Stimulated activated CD4-positive, alpha-beta T cell treated with anti-CD3 and anti-CD28 coated beads, Interleukin-2, amount 100 ng/mL, for 24 hours (primary cell): ENCODE results near the gene GIMAP2.
"Not testable (repeated sequence)": the region's sequence is repeated elsewhere in the genome, so short reads cannot be mapped to it uniquely, and the experiment has no call there.

Experiments
- DNase-seq, 2 donors: peaks; one replicate each; pipeline ENCODE4 v3.0.0-alpha.2; 2020

GIMAP2 gene

DNA sequence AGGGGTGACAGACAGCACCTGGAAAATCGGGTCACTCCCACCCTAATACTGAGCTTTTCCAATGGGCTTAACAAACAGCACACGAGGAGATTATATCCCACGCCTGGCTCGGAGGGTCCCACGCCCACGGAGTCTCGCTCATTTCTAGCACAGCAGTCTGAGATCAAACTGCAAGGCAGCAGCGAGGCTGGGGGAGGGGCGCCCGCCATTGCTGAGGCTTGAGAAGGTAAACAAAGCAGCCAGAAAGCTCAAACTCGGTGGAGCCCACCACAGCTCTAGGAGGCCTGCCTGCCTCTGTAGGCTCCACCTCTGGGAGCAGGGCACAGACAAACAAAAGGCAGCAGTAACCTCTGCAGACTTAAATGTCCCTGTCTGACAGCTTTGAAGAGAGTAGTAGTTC is 6.9 kb upstream of the GIMAP2 start:
- peak; percentile 46 to 64 for DNase-seq

DNA sequence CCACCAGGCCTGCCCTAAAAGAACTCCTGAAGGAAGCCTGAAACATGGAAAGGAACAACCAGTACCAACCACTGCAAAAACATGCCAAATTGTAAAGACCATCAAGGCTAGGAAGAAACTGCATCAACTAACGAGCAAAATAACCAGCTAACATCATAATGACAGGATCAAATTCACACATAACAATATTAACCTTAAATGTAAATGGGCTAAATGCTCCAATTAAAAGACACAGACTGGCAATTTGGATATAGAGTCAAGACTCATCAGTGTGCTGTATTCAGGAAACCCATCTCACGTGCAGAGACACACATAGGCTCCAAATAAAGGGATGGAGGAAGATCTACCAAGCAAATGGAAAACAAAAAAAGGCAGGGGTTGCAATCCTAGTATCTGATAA is 5.1 kb upstream of the GIMAP2 start:
- DNase-seq = not testable (repeated sequence)

DNA sequence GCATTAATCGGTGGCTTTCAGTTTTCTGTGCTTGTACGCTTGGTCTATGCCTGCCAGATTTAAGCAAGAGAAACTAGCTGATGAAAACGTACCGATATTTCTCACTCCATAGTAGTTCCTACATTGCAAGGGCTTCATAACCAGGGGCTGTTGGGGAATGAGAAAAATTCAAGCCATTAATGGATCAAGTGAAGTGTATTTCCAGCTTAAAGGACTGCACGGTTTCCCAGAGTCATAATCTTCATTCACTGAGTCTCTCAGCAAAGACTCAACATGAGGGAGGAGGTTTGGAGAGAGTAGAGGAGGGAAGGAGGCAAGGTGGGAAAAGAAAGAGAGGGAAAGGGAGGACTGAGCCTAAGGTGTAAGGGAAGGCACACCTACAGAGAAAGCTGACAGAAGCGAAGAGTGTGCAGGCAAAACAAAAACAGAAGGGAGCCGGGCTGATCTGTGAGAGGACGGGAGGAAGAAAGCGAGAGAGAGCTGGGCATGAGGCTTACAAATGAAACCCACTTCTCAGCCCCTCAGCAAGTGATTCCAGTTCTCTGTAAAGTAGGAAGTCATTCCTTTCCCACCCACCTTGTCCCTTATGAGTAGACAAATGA is 625 bp downstream of the GIMAP2 start:
- peak in 1 of 2 donors; percentile 31 for DNase-seq

DNA sequence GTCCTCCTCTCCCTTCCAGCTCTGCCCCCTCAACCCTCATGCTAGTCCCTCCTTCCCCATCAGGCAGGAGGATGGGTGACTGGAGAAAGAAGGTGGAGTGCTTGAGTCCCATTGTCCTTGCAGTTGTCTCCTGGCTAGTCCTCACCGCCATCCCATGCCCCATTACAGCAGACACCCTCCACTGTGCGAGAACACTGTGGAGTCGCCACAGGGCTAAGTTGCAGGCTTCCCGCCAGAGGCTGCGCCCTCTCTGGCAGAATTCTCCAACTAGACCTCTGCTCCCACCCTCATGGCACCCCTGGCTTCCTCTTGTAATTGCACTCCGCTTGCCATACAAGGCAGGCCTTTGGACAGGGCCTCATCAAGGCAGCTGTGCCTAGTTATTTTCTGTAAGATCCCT is 3.1 kb downstream of the GIMAP2 start:
- no peak for DNase-seq

DNA sequence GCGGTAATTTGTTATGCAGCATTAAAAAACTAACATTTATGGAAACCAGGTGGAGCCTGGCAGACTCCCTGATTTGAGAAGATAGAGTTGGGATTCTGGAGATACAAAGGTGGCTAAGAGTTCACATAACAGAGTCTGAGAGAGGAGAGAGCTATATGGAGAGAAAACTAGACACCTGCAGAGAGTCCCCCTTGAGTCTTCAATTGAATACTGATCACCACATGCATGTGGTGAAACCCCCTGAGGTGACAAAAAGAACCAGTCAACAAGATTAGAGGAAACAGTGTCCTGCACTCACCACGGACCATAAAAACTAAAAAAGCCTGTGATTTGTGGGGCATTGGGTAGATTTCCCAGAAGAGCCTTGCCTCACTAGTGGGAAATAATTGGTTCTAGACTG is 10.1 kb downstream of the GIMAP2 start:
- no peak for DNase-seq

DNA sequence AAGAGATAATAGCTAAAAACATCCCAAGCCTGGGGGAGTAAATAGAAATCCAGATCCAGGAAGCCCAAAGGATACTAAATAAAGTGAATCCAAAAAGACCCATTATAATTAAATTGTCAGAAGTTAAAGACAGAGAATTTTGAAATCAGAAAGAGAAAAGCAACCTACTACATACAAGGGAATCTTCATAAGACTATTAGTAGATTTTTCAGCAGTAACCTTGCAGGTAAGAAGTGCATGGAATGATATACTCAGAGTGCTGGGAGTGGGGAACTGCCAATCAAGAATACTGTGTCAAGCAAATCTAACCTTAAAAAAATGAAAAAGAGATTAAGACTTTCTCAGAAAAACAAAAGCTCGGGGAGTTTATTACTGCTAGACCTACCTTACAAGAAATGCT is 17.7 kb downstream of the GIMAP2 start:
- DNase-seq = no peak

DNA sequence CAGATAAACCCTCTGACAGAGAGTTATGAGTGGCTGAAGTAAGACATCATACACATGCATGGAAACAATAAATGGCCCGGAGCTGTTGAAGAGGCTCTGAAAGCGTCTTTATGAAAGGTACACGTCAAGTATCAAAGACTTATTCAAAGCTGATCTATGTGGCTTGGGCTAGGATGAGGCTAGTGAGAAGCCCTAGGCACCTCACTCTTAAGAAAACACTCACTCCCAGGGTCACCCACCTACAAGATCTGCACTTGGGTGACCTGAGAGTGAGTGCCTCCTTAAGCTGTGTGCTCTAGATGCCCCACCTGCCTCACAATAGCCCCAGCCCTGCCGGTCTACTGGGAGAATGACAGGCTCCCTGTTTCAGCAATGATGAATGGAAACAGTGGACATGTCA is 29.8 kb downstream of the GIMAP2 start:
- DNase-seq = peak in 1 of 2 donors; percentile 42

GRCh38 chr7:150715738-150716137 is 30.2 kb downstream of the GIMAP2 start:
- DNase-seq = no peak

- peak; percentile 56 to 60 for DNase-seq
Observed at GRCh38 chr7:150716368-150716767, 30.9 kb downstream of the GIMAP2 start, which contains the start of gene GIMAP1. GIMAP1 (plus strand) TSS chr7:150716613; CDS start chr7:150719048, 2,435 bp downstream.

- no peak for DNase-seq
Observed at GRCh38 chr7:150716939-150717338, 31.4 kb downstream of the GIMAP2 start.

GRCh38 chr7:150717814-150718420 is 32.4 kb downstream of the GIMAP2 start:
- DNase-seq = no peak

- no peak for DNase-seq
Observed at GRCh38 chr7:150719436-150719835, 33.9 kb downstream of the GIMAP2 start.

GRCh38 chr7:150719960-150720891 is 34.7 kb downstream of the GIMAP2 start:
- DNase-seq = no peak

DNA sequence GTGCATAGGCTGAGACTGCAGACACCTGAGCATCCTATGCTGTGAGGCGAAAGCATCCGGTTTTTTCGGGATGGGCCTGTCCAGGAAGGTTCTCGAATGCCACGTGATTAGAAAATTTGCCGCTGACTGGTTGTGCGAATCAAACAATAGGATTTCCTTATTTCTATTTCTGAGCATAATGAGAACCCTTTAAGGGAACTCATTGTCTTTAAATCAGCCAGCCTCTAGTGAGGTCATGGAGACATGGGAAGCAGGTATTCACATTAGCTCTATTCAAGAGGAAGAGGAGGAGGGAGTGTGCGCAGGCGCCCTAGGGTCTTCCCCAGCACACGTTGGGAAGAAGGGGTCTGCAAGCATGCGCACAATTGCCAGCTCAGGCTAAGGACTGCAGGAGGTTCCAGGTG is 36.5 kb downstream of the GIMAP2 start:
- DNase-seq = no peak

DNA sequence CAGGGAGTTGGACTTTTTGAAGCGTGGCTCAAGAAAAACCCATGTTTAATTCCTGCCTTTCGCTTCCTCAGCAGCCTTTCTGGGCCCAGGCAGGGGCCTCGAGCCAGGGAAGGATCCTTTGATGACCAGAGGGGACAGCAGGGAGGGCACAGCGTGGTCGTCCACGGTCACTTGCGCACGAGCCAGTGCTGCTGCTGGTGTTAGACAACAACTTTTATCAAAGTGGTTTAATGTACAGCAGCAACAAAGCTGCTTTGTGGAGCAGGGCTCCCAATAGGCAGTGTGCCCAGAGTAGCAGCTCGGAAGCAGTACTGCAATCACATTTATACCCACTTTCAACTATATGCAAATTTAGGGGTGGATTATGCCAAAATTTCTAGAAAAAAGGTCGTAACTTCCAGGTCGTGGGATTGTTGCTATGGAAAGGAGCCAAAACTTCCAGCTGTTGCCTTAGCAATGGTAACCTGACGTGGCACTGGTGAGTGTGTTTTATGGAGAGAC is 37.0 kb downstream of the GIMAP2 start:
- DNase-seq = no peak

GRCh38 chr7:150723467-150723866 is 38.0 kb downstream of the GIMAP2 start:
- no peak for DNase-seq

GRCh38 chr7:150727381-150727780 is 41.9 kb downstream of the GIMAP2 start:
- DNase-seq = no peak

- no peak for DNase-seq
Observed at GRCh38 chr7:150728011-150728410, 42.5 kb downstream of the GIMAP2 start.

GRCh38 chr7:150728609-150729008 is 43.1 kb downstream of the GIMAP2 start:
- no peak for DNase-seq

GRCh38 chr7:150731916-150732315 is 46.4 kb downstream of the GIMAP2 start:
- DNase-seq = no peak

DNA sequence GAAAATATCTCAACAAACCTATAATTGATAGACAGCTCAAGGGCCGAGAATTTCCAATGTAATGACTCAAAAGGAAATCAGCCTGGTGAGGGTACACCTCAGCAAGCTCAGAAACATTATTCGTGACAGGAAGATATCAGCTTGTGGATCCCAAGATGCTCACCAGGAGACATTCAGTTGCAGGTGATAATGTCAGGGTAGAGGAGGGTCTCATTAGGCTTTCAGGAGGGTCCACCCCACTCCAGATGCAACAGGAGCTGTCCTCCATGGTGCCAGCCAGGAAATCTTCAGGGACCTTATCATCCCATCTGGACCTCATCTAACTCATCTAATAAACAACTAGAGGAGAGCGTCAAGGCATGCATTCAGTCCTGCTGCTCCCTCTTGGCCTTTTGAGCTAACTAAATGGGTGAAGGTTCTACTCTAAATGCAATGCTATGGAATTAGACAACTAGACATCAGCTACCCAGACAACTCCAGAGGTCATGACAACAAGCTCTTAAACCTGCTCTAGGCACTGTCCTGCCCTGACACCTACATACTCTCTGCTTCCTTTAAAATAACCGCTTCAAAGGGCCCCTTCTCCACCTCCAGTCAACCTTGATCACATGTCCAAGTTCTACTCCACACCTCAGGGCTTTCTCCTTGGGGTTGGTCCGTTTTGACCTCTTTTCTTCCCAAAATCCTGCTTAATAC is 47.4 kb downstream of the GIMAP2 start:
- no peak for DNase-seq

- no peak for DNase-seq
Observed at GRCh38 chr7:150733482-150734095, 48.1 kb downstream of the GIMAP2 start.
